ENCODE results near the gene DGKD. TPM values are rescaled to one million over a fixed set of nuclear protein-coding genes. Genes with fewer than 3 reads are reported as not detected.

Gene DGKD
- total and polyA plus RNA-seq, 2 experiments from 2014 or later, result 3.9 to 4.0 TPM

DNA sequence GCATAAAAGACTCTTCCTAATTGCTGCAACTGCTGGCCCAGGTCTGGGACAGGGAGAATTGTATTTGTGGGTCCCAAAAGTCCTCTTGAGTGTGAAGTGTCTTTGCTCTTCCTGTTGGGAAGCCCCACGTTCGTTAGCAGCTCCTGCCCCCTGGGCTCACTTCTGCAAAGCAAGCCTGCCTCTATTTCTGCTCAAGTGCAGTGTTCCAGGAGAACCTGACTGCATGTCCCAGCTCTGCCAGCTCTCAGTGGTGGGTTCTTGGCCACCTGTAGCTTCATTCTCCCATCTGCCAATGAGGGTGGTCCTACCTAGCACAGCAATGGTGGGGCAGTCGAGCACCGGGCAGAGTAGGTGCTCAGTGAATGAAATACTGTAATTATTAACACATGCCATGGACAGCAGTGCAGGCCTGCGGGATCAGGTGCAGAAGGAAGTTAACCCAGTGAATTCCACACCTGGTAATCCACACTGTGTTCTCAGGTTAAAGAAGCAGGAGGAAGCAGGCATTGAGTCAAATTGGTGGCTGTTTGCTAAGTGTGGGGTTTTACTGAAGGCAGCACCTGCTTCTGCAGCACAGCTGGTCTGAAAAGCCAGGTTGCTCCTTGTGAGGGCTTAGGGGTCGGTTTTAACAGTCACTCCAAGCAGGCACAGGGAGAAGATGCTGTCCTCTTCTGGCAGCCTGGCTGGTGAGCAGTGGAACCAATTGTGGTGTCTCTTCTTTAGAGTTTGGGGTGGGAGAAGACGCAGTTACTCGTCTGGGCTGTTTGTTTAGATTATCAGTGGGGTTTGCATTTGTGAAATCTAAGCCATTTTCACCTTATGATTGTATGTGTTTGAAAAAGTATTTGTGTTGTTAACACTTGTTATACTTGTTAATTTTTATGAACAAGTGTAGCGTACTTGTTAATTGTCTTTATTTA, 54.3 kb downstream of the DGKD start:
- Histone ChIP-seq H3K9me3 (ENCODE audit: low read depth) (peaks cover 18% of the 10 kb centered on the region), H2AFZ (no peak overlapping the region), H3K9ac (no peak overlapping the region), H3K27ac (no peak overlapping the region), H3K4me3 (no peak overlapping the region), H3K79me2 (ENCODE audit: insufficient read depth) (no peaks in the 10 kb centered on the region), H4K20me1 (ENCODE audit: insufficient read depth) (no peaks in the 10 kb centered on the region), H3K27me3 (replicated peaks; ENCODE audit: insufficient read depth) (no peaks in the 10 kb centered on the region), H3K9me2 (ENCODE audit: insufficient read depth) (no peaks in the 10 kb centered on the region), H3K4me2 (ENCODE audit: unreplicated experiment) (no peak overlapping the region), H3F3A (ENCODE audit: insufficient read depth) (peaks cover 14% of the 10 kb centered on the region), H3K4me1 (ENCODE audit: insufficient read depth) (peaks cover 5% of the 10 kb centered on the region), H3K36me3 (ENCODE audit: low read depth) (no peaks in the 10 kb centered on the region; the same call in 1 of the 2 replicates)
- DNase-seq, result no peak
- in situ Hi-C loops (cut with MboI), result no loop called here
- no peak for TF ChIP-seq EZH2phosphoT487 (IDR thresholded peaks at IDR 0.05; ENCODE audit: insufficient read depth, low read depth)
- TF ChIP-seq EZH2 (IDR thresholded peaks at IDR 0.05; ENCODE audit: insufficient read depth, poor library complexity, severe bottlenecking), result no peak
- WGBS, 2 experiments (ENCODE audit: low coverage in 1 of 2, low lambda C conversion rate in 2 of 2, missing lambda C conversion rate in 2 of 2), result 91 to 92% methylated on average over 9 of the region's 9 CpGs

DNA sequence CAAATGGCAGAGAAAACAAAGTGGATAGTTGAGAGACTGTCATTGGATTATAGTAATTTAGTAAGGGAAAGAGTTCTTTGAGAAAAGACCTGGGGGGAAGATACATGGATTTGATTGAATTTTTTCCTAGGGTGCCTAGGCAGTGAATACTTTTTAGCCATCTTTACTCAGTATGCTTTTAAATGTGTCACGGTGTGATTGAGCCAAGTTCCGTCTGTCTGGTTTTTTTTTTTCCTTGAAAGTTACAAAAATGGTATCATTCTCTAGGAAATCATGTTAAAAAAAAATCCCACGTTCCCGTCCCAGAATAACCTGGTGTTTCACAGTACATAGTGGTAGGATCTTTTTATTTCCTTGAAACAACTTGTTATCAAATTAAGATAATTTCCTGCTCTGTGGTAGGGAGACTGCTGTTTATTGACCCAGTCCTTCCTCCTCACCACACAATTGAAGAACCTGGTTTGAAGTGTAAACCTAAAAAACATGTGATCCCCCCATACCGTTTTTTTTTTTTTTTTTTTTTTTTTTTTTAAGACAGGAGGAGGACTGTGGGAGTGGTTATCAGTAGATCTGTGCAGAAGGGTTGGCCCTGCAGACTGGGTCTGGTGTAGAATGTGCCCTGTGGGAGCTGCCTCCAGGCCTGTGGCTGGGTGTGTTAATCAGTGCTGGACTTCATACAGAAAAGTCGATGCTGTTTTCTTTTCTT, 55.1 kb downstream of the DGKD start:
- H3F3A ChIP-seq (ENCODE audit: insufficient read depth), result peaks cover 22% of the 10 kb centered on the region
- no peaks in the 10 kb centered on the region for H4K20me1 ChIP-seq (ENCODE audit: insufficient read depth)
- H3K9me2 ChIP-seq (ENCODE audit: insufficient read depth), result no peaks in the 10 kb centered on the region
- H3K9me3 ChIP-seq (ENCODE audit: low read depth), result peaks cover 18% of the 10 kb centered on the region
- peaks cover 13% of the 10 kb centered on the region for H3K4me1 ChIP-seq (ENCODE audit: insufficient read depth)
- no peaks in the 10 kb centered on the region; the same call in 1 of the 2 replicates for H3K36me3 ChIP-seq (ENCODE audit: low read depth)
- no peak overlapping the region for H3K27ac ChIP-seq
- in situ Hi-C loops (cut with MboI), result no loop called here
- WGBS, 2 experiments (ENCODE audit: low coverage in 1 of 2, low lambda C conversion rate in 2 of 2, missing lambda C conversion rate in 2 of 2), result 33 to 36% methylated on average over 6 of the region's 6 CpGs
- no peak for DNase-seq
- no peaks in the 10 kb centered on the region for H3K79me2 ChIP-seq (ENCODE audit: insufficient read depth)
- H3K9ac ChIP-seq, result no peak overlapping the region
- H3K27me3 ChIP-seq (replicated peaks; ENCODE audit: insufficient read depth), result no peaks in the 10 kb centered on the region
- H3K4me3 ChIP-seq, result no peak overlapping the region
- TF ChIP-seq EZH2 (IDR thresholded peaks at IDR 0.05; ENCODE audit: insufficient read depth, poor library complexity, severe bottlenecking) (no peak), EZH2phosphoT487 (IDR thresholded peaks at IDR 0.05; ENCODE audit: insufficient read depth, low read depth) (no peak)
- no peak overlapping the region for H3K4me2 ChIP-seq (ENCODE audit: unreplicated experiment)
- H2AFZ ChIP-seq, result no peak overlapping the region

DNA sequence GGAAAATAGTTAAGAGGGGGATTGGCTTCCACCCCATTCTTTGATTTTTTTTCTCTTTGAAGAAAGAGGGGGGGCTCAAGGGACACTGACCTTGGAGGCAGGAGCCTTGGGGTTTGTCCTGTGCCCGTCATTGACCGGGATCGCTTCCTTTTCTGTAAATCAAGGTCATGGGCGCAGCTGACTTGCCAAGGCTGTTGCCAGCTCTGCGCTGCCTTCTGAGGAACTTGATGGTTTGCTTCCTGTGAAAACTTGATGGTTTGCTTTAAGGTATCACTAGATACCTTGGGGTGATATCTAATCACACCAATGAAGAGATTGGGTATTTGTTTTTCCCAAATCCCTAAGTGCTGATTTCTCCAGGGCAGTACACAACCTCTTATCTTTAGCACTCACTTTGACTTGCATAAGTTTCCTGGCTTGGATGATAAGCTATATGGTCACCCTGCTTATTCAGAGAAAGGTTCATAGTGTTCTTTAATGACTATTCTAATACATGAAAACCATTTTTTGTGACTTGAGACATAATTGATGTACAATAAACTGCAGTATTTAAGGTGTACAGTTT, 56.0 kb downstream of the DGKD start:
- Histone ChIP-seq H3K27me3 (replicated peaks; ENCODE audit: insufficient read depth) (no peaks in the 10 kb centered on the region), H3K9ac (no peak overlapping the region), H3K4me3 (no peak overlapping the region), H3K4me2 (ENCODE audit: unreplicated experiment) (no peak overlapping the region), H3K9me2 (ENCODE audit: insufficient read depth) (no peaks in the 10 kb centered on the region), H3K4me1 (ENCODE audit: insufficient read depth) (peaks cover 21% of the 10 kb centered on the region), H2AFZ (no peak overlapping the region), H3K27ac (no peak overlapping the region), H3F3A (ENCODE audit: insufficient read depth) (peaks cover 28% of the 10 kb centered on the region), H3K36me3 (ENCODE audit: low read depth) (no peaks in the 10 kb centered on the region; the same call in 1 of the 2 replicates), H4K20me1 (ENCODE audit: insufficient read depth) (no peaks in the 10 kb centered on the region), H3K79me2 (ENCODE audit: insufficient read depth) (no peaks in the 10 kb centered on the region), H3K9me3 (ENCODE audit: low read depth) (peaks cover 18% of the 10 kb centered on the region)
- 95 to 97% methylated on average over 5 of the region's 5 CpGs for WGBS, 2 experiments (ENCODE audit: low coverage in 1 of 2, low lambda C conversion rate in 2 of 2, missing lambda C conversion rate in 2 of 2)
- no peak for DNase-seq
- TF ChIP-seq EZH2phosphoT487 (IDR thresholded peaks at IDR 0.05; ENCODE audit: insufficient read depth, low read depth) (no peak), EZH2 (IDR thresholded peaks at IDR 0.05; ENCODE audit: insufficient read depth, poor library complexity, severe bottlenecking) (no peak)
- in situ Hi-C loops (cut with MboI), result no loop called here

- no peak for DNase-seq
- H3K4me3 ChIP-seq, result no peak overlapping the region
- in situ Hi-C loops (cut with MboI), result no loop called here
- WGBS, 2 experiments (ENCODE audit: low coverage in 1 of 2, low lambda C conversion rate in 2 of 2, missing lambda C conversion rate in 2 of 2), result 97 to 100% methylated on average over 1 of the region's 1 CpG
- no peak overlapping the region for H2AFZ ChIP-seq
- peaks cover 18% of the 10 kb centered on the region for H3K9me3 ChIP-seq (ENCODE audit: low read depth)
- peaks cover 26% of the 10 kb centered on the region for H3K4me1 ChIP-seq (ENCODE audit: insufficient read depth)
- no peaks in the 10 kb centered on the region for H3K9me2 ChIP-seq (ENCODE audit: insufficient read depth)
- H3K27me3 ChIP-seq (replicated peaks; ENCODE audit: insufficient read depth), result no peaks in the 10 kb centered on the region
- no peaks in the 10 kb centered on the region; the same call in 1 of the 2 replicates for H3K36me3 ChIP-seq (ENCODE audit: low read depth)
- H3F3A ChIP-seq (ENCODE audit: insufficient read depth), result peaks cover 28% of the 10 kb centered on the region
- H3K9ac ChIP-seq, result no peak overlapping the region
- H3K27ac ChIP-seq, result no peak overlapping the region
- H3K79me2 ChIP-seq (ENCODE audit: insufficient read depth), result no peaks in the 10 kb centered on the region
- H3K4me2 ChIP-seq (ENCODE audit: unreplicated experiment), result no peak overlapping the region
- TF ChIP-seq EZH2phosphoT487 (IDR thresholded peaks at IDR 0.05; ENCODE audit: insufficient read depth, low read depth) (no peak), EZH2 (IDR thresholded peaks at IDR 0.05; ENCODE audit: insufficient read depth, poor library complexity, severe bottlenecking) (no peak)
- H4K20me1 ChIP-seq (ENCODE audit: insufficient read depth), result no peaks in the 10 kb centered on the region
Observed at GRCh38 chr2:233411162-233411561, 56.9 kb downstream of the DGKD start.

Measured in GM23248 (cell line).